HG02610 (cell line): ENCODE measurements around the gene MVP.
A peak's percentile ranks its signal among the peaks of the same experiment; 100 is the strongest.
"Not testable (repeated sequence)": the region's sequence is repeated elsewhere in the genome, so short reads cannot be mapped to it uniquely, and the experiment has no call there.

Experiments used
- ATAC-seq: cut with Tn5 transposase; IDR thresholded peaks from one replicate; pipeline ENCODE4 v1.9.1; 2021; ENCODE audit warnings: mild to moderate bottlenecking, moderate library complexity; ENCODE audit not compliant: unreplicated experiment

MVP gene

DNA sequence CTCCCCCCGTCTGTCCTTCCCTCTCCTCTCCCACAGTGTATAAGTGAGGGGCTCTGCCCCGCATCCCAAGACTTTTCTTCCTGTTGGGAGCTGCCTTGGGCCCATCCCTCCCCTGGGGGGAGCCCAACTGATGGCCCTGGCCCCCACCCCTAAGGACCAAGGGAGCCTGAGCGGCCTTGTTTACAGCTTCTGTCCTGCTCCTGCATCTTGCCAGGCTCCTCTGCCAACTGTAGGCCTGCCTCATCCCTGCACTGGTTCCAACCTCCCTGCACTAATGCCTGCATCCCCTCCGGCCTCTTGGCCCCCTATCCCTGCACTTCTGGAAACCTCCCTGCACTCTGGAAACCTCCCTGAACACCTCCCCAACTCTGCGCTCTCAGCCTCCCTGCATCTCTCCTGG is 5.7 kb upstream of the MVP start:
- no peak for ATAC-seq

GRCh38 chr16:29815032-29815721 is 5.1 kb upstream of the MVP start:
- no peak for ATAC-seq

GRCh38 chr16:29815793-29816693 is 4.2 kb upstream of the MVP start, which contains the start of gene PAGR1:
Gene PAGR1 (plus strand): TSS chr16:29816152. CDS start chr16:29816526, 374 bp downstream.
- peak; percentile 44 for ATAC-seq

GRCh38 chr16:29816694-29817441 is 3.4 kb upstream of the MVP start:
- peak; percentile 6 for ATAC-seq

DNA sequence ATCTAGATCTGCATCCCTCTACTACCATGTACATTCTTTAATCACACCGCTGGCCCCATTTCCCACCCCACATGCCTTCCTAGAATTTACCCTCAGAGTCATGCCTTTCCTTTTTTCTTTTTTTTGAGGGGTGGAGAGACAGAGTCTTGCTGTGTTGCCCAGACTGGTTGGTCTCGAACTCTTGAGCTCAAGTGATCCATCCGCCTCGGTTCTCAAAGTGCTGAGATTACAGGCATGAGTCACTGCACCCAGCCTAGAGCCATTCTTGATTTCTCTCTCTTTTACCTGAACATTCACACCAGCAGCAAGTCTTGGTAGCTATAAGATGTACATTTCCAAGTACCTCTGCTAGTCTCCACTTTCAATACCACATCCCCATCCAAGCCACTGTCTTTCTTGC is 2.2 kb upstream of the MVP start:
- ATAC-seq = no peak

GRCh38 chr16:29819506-29819905 is 756 bp upstream of the MVP start:
- ATAC-seq = no peak

DNA sequence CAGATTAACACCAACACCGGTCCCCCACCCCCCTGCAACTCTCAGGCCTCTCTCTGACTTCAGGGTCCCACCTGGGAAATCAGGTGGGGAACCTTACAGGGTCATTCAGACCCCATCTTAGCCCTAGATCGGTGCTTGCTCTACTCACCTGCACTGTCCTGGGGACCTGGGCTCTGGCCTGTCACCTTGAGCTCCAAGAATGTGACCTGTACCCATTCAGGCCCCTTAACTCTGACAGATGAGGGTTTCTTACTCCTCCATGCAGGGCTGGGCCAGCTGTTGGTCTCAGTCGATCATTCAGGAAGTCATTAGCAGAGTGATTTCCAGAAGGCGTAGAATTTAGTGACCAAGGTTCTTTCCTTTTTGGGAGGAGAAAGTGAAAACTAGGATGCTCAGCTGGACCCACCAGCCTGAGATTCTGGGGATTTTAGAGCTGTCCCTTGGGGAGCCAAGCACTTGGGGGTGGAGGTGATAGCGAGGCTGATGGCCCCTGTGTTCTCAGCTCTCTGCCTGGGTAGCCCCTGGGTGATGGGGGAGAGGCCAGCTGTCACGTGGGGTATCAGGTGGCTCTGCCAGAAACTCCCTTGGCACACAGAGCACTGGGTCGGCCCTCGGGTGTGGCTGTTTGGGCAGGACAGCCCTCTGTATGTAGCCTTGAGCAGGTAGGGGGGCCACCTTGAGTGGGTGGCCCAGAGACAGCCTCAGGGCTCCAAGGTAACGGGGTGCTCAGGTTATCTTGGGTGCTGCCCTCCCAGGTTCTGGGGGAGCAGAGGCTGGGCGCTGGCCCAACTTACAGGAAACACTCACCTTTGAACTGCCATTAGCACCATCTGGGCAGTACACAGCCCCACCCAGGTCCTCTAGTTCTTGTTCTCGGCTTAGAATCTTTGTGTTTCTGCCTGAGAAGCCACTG is 724 bp downstream of the MVP start:
- ATAC-seq = peak; percentile 48

GRCh38 chr16:29821643-29822115 is 1.4 kb downstream of the MVP start:
- no peak for ATAC-seq

GRCh38 chr16:29824589-29825144 is 4.4 kb downstream of the MVP start:
- ATAC-seq = no peak

DNA sequence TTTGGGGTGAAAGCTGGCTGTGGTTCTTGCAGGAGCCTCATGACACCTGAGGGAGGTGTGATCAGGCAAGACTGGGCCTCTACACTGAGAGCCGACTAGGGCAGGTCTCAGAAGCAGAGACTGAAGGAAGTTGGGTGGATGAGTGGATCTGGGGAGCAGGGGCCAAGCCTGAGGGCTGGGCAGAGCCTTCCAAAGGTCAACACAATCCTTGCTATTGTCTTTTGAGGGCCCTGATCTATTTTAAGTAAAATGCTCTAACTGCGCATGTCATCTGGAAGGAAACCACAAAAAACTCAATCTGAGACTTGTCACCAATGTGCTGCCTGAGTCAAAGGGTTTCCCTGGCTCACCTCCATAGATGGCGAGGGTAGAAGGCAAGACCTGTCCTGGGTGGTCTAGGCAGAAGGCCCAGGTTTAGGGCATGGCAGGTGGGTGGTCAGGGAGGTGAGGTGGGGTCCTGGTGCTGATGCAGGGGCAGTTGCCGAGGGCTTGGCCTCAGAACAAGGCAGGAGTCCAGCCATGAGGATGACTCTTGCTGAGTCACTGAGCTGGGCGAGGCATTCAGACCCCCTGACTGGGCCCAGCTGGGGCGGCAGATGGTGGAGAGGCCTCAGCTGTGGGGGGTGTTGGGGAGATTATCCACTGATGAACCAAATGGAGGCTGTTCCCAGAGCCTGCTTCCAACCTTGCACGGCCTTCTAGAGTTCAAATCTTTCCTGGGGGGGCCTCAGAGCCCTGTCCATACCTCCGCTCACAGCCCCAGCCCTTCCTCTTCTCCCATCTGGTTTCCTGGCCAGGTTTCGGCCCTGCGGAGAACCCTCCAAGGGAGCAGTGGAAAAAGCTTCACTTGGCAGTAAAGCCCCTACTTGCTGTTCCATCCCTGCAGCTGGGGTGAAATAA is 5.1 kb downstream of the MVP start:
- peak; percentile 34 for ATAC-seq

DNA sequence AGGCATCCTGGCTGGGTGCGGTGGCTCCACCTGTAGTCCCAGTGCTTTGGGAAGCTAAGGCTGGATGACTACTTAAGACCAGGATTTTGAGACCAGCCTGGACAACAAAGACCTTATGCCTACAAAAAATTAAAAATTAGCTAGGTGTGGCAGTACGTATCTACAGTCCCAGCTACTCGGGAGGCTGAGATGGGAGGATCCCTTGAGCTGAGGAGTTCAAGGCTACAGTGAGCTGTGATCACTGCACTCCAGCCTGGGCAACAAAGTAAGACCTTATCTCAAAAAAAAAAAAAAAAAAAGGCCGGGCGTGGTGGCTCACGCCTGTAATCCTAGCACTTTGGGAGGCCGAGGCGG is 6.1 kb downstream of the MVP start:
- no peak for ATAC-seq

DNA sequence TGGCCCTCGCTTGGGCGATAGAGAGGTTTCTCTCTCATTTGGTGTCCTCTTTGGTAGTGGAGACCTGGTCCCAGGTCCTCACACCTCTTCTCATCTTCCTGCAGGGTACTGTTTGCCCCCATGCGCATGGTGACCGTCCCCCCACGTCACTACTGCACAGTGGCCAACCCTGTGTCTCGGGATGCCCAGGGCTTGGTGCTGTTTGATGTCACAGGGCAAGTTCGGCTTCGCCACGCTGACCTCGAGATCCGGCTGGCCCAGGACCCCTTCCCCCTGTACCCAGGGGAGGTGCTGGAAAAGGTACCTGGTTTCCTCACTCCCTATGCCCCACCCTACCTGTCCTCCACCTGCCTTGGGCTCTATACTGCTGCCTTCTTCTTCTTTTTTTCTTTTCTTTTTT is 10.5 kb downstream of the MVP start:
- ATAC-seq = no peak

DNA sequence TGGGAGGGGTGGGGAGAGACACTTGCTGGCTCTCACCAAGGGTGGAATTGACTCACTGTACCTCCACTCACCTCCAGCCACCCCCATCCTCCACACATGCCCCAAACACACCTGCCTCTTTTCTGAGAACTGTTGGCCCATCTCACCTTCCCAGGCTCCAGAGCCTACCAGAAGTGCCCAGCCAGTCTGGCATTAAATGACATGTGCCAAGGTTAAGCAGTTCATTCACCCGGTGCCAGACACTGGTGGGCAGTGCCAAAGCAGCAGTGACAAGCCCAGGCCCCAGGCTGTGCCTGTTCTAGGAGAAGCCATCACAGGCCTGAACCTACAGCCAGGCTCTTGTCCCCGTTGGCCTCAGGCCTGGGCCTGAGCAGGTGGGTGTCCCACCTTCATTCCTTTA is 11.2 kb downstream of the MVP start:
- no peak for ATAC-seq

DNA sequence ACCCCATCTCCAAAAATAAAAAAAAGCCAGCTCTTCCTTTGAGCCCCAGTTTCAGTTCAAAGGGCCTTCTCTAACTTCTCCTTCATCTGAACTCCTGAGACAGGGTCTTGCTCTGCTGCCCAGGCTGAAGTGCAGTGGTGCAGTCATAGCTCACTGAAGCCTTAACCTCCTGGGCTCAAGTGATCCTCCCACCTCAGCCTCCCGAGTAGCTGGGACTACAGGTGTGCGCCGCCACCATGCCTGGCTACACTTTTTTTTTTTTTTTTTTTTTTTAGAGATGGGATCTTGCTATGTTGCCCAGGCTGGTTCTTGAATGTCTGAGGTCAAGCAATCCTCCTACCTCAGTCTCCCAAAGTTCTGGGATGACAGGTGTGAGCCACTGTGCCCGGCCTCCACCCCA is 13.0 kb downstream of the MVP start:
- not testable (repeated sequence) for ATAC-seq

- ATAC-seq = no peak
Observed at GRCh38 chr16:29834079-29834478, 13.8 kb downstream of the MVP start.

DNA sequence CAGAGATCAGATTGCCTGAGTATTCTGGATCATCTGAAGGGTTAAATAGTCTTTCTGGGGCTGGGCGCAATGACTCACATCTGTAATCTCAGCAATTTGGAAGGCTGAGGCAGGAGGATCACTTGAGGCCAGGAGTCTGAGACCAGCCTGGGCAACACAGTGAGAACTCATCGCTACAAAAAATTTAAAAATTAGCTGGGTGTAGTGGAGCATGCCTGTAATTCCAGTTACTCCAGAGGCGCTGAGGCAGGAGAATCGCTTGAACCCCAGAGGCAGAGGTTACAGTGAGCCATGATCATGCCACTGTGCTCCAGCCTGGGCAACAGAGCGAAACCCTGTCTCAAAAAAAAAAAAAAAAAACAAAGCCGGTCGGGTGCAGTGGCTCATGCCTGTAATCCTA is 15.7 kb downstream of the MVP start:
- ATAC-seq = no peak

- no peak for ATAC-seq
Observed at GRCh38 chr16:29836623-29837022, 16.4 kb downstream of the MVP start.

- no peak for ATAC-seq
Observed at GRCh38 chr16:29837841-29838240, 17.6 kb downstream of the MVP start.

- ATAC-seq = no peak
Observed at GRCh38 chr16:29839822-29840221, 19.6 kb downstream of the MVP start.
